ENCODE measurements around the gene ITGAD. TPM values are rescaled to one million over a fixed set of nuclear protein-coding genes. Genes with fewer than 3 reads are reported as not detected.
A peak's percentile ranks its signal among the peaks of the same experiment; 100 is the strongest.

The ITGAD gene
- total RNA-seq, 1 experiment from 2014 or later: not detected

DNA sequence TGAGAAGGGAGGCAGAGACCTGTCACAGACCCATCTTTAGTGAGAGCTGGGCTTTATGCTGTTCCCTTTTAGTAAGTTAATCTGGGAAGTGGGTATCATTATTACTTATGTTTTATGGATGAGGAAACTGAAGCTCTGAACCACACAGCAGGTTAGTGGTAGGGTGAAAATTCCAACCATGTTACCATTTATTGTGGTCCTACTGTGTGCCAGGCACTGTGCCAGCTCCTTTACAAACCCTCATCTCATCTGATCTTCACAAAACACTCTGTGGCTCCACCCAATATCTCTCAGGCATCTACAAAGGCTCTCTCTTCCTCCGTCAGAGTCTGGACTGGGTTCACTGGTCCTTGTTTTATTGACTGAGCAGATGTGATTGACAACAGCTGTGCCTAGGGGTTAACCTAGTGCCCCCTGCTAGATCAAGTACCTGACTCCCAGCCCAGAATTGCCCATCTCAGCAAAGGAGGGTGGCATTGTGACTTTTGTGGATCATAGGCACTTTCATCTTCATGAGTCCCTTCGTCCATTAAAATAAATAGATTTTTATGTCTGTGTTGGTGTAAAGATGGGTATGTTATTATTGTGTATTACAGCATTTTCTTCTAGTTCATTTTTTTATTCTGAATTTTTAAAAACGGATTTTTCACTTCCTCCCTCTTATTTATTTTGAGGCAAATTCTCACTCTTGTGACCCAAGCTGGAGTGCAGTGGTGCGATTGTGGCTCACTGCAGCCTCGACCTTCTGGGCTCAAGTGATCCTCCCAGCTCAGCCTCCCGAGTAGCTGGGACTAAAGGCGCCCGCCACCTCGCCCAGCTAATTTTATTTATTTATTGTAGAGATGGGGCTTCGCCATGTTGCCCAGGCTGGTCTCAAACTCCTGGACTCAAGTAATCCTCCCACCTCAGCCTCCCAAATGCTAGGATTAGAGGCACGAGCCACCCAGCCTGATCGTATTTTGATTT, 81.9 kb downstream of the ITGAD start:
- Histone ChIP-seq H3K79me2 (ENCODE audit: insufficient read depth, low read length) (no peaks in the 10 kb centered on the region), H3K56ac (ENCODE audit: insufficient read length, low read depth, low read length) (no peak overlapping the region), H3K14ac (ENCODE audit: insufficient read depth, low read length) (no peak overlapping the region), H2BK120ac (ENCODE audit: low read depth, low read length, poor library complexity, severe bottlenecking) (no peak overlapping the region), H2BK15ac (ENCODE audit: low read depth, low read length) (no peak overlapping the region), H4K91ac (ENCODE audit: insufficient read length, low read depth, low read length) (no peak overlapping the region), H4K8ac (replicated peaks; ENCODE audit: insufficient read length, low read depth, low read length) (no peak overlapping the region), H3K9me3 (ENCODE audit: control insufficient read depth, low read depth, low read length) (no peaks in the 10 kb centered on the region), H2BK20ac (ENCODE audit: low read depth, low read length, poor library complexity, severe bottlenecking) (no peak overlapping the region), H3K9ac (ENCODE audit: extremely low read depth, insufficient read length, low read length) (no peak overlapping the region), H3K27me3 (ENCODE audit: insufficient read depth, low read length) (peaks cover 1% of the 10 kb centered on the region; the same call in 1 of the 2 replicates), H2AK5ac (ENCODE audit: insufficient read length, low read length) (no peak overlapping the region), H2AFZ (ENCODE audit: low read length) (no peak overlapping the region), H2BK12ac (ENCODE audit: insufficient read length, low read depth, low read length) (no peak overlapping the region), H4K5ac (ENCODE audit: insufficient read length, low read depth, low read length) (no peak overlapping the region), H3K79me1 (ENCODE audit: insufficient read depth, low read depth, low read length, poor library complexity, severe bottlenecking) (no peaks in the 10 kb centered on the region), H3T11ph (ENCODE audit: low read length) (no peak overlapping the region), H3K23me2 (ENCODE audit: insufficient read length, low read depth, low read length, poor library complexity, severe bottlenecking) (peaks cover 22% of the 10 kb centered on the region), H3K4ac (ENCODE audit: low read depth, low read length) (no peak overlapping the region), H3K4me1 (ENCODE audit: insufficient read depth, low read length) (peaks cover 3% of the 10 kb centered on the region; the same call in 1 of the 2 replicates), H3K18ac (ENCODE audit: insufficient read length, low read depth, low read length) (no peak overlapping the region), H3K27ac (ENCODE audit: insufficient read length, low read depth, low read length) (no peak overlapping the region), H4K20me1 (ENCODE audit: control insufficient read depth, insufficient read depth, insufficient read length) (no peaks in the 10 kb centered on the region), H3K4me2 (ENCODE audit: insufficient read depth, insufficient read length, low read length) (no peak overlapping the region), H2BK5ac (ENCODE audit: insufficient read length, low read length) (no peak overlapping the region), H3K23ac (ENCODE audit: insufficient read length, low read depth, low read length) (no peak overlapping the region)
- Mint-ChIP-seq H3K27me3 (ENCODE audit: low read depth) (peaks cover 64% of the 10 kb centered on the region), H3K4me1 (peaks cover 21 to 26% of the 10 kb centered on the region in 2 experiments), H3K36me3 (ENCODE audit: insufficient read depth in 1 of 3, low read depth in 3 of 3) (peaks cover 0 to 14% (median 1%) of the 10 kb centered on the region in 3 experiments; a peak in 3 of 7 replicates), H3K4me3 (peak overlapping the region in 1 of 2 experiments; percentile 85; a peak in 1 of 5 replicates), H3K9me3 (no peaks in the 10 kb centered on the region; a peak in 1 of 5 replicates), H3K27ac (no peak overlapping the region)
- WGBS (ENCODE audit: extremely low coverage, insufficient read length, low lambda C conversion rate): no CpG with 5 or more reads among the region's 12 CpGs
- TF ChIP-seq, protein P1, sequence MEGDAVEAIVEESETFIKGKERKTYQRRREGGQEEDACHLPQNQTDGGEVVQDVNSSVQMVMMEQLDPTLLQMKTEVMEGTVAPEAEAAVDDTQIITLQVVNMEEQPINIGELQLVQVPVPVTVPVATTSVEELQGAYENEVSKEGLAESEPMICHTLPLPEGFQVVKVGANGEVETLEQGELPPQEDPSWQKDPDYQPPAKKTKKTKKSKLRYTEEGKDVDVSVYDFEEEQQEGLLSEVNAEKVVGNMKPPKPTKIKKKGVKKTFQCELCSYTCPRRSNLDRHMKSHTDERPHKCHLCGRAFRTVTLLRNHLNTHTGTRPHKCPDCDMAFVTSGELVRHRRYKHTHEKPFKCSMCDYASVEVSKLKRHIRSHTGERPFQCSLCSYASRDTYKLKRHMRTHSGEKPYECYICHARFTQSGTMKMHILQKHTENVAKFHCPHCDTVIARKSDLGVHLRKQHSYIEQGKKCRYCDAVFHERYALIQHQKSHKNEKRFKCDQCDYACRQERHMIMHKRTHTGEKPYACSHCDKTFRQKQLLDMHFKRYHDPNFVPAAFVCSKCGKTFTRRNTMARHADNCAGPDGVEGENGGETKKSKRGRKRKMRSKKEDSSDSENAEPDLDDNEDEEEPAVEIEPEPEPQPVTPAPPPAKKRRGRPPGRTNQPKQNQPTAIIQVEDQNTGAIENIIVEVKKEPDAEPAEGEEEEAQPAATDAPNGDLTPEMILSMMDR (conservative IDR thresholded peaks at IDR 0.05): no peak
- no peak for DNase-seq

All from H9 (cell line).